ENCODE measurements around the gene HOXA2.

- TF ChIP-seq CTCF (IDR thresholded peaks at IDR 0.05) (no peak), POLR2A (IDR thresholded peaks at IDR 0.05) (no peak)
Measured at GRCh38 chr7:27112361-27112760, 9.9 kb upstream of the HOXA2 start.

Measured in adrenal gland (tissue), 5 donors.